Activated T-helper 1 cell treated with anti-CD3 and anti-CD28 coated beads, Interleukin-12 subunit alpha, Interleukin-12 subunit beta, Interleukin-2, Interleukin-4 antibody, amounts not matched to agents 30 ng/mL and 10 ng/mL and 1 ng/mL, durations not matched to agents 14 hours and 24 hours and 36 hours (primary cell): Measurements from ENCODE around the gene USP25. TPM values are rescaled to one million over a fixed set of nuclear protein-coding genes. Genes with fewer than 3 reads are reported as not detected.
"Not testable (repeated sequence)": the region's sequence is repeated elsewhere in the genome, so short reads cannot be mapped to it uniquely, and the experiment has no call there.

Source experiments
- DNase-seq: peaks from one replicate; pipeline ENCODE4 v3.0.0; 2021; ENCODE audit warnings: low spot score
- H3K27ac Mint-ChIP-seq: one replicate; pipeline ENCODE4 v1.8.0; 2021; ENCODE audit warnings: mild to moderate bottlenecking, mixed read lengths
- H3K27me3 Mint-ChIP-seq: one replicate; pipeline ENCODE4 v1.8.0; 2022; ENCODE audit warnings: mild to moderate bottlenecking, moderate library complexity, mixed read lengths; ENCODE audit not compliant: insufficient read depth
- H3K36me3 Mint-ChIP-seq: one replicate; pipeline ENCODE4 v1.8.0; 2021; ENCODE audit warnings: low read depth, mixed read lengths
- H3K4me1 Mint-ChIP-seq: one replicate; pipeline ENCODE4 v1.8.0; 2021; ENCODE audit warnings: low read depth, mixed read lengths
- H3K4me3 Mint-ChIP-seq: one replicate; pipeline ENCODE4 v1.8.0; 2021; ENCODE audit warnings: mild to moderate bottlenecking, moderate library complexity, mixed read lengths
- H3K9me3 Mint-ChIP-seq: one replicate; pipeline ENCODE4 v1.8.0; 2021; ENCODE audit warnings: mixed read lengths
- intact Hi-C: fragments of 100-400 bp; cut with micrococcal nuclease; formaldehyde crosslinking; loops from one replicate; pipeline ENCODE4 v1.15.1; 2024
- total RNA-seq: library from RNA; stranded (reverse); gene quantifications from 2 replicates; pipeline ENCODE4 v1.2.3, GENCODE V29; 2022

USP25 gene
- total RNA-seq, 1 donor from 2014 or later, result 26.8 TPM

DNA sequence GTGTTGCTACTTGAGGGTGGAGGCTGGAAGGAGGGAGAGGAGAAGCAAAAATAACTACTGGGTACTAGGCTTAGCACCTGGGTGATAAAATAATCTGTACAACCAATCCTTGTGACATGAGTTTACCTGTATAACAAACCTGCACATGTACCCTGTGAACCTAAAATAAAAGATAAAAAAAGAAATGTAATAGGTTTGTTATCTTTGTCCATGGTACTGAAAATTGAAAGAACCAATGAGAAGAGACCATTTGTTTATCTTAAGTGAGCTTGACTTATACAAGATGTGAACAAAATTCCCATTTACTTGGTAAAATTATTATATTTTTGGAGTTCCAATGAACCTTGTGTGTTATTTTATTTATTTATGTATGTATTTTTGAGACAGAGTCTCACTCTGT is 11.1 kb upstream of the USP25 start:
- H3K27me3 Mint-ChIP-seq, result peaks cover 11% of the 10 kb centered on the region
- intact Hi-C loops, result no loop called here
- H3K36me3 Mint-ChIP-seq, result no peaks in the 10 kb centered on the region
- H3K4me3 Mint-ChIP-seq, result no peak overlapping the region
- no peaks in the 10 kb centered on the region for H3K9me3 Mint-ChIP-seq
- no peak overlapping the region for H3K27ac Mint-ChIP-seq
- DNase-seq, result no peak
- no peaks in the 10 kb centered on the region for H3K4me1 Mint-ChIP-seq

GRCh38 chr21:15719976-15720375 is 9.8 kb upstream of the USP25 start:
- DNase-seq, result no peak
- Mint-ChIP-seq H3K9me3 (no peaks in the 10 kb centered on the region), H3K27me3 (peaks cover 13% of the 10 kb centered on the region), H3K4me1 (no peaks in the 10 kb centered on the region), H3K27ac (no peak overlapping the region), H3K36me3 (no peaks in the 10 kb centered on the region), H3K4me3 (no peak overlapping the region)
- intact Hi-C loops, result no loop called here

- no peak overlapping the region for H3K4me3 Mint-ChIP-seq
- H3K4me1 Mint-ChIP-seq, result no peaks in the 10 kb centered on the region
- H3K9me3 Mint-ChIP-seq, result no peaks in the 10 kb centered on the region
- intact Hi-C loops, result no loop called here
- H3K36me3 Mint-ChIP-seq, result no peaks in the 10 kb centered on the region
- DNase-seq, result no peak
- no peak overlapping the region for H3K27ac Mint-ChIP-seq
- H3K27me3 Mint-ChIP-seq, result peaks cover 20% of the 10 kb centered on the region
Observed at GRCh38 chr21:15722591-15723324, 7.0 kb upstream of the USP25 start.

- H3K36me3 Mint-ChIP-seq, result no peaks in the 10 kb centered on the region
- H3K4me3 Mint-ChIP-seq, result no peak overlapping the region
- no peak for DNase-seq
- no peak overlapping the region for H3K27ac Mint-ChIP-seq
- H3K9me3 Mint-ChIP-seq, result no peaks in the 10 kb centered on the region
- intact Hi-C loops, result no loop called here
- peaks cover 7% of the 10 kb centered on the region for H3K4me1 Mint-ChIP-seq
- peaks cover 33% of the 10 kb centered on the region for H3K27me3 Mint-ChIP-seq
Observed at GRCh38 chr21:15725949-15726348, 3.8 kb upstream of the USP25 start.

- no peak for DNase-seq
- Mint-ChIP-seq H3K27ac (no peak overlapping the region), H3K36me3 (no peaks in the 10 kb centered on the region), H3K27me3 (peaks cover 33% of the 10 kb centered on the region), H3K9me3 (no peaks in the 10 kb centered on the region), H3K4me3 (no peak overlapping the region), H3K4me1 (peaks cover 28% of the 10 kb centered on the region)
- intact Hi-C loops, result no loop called here
Observed at GRCh38 chr21:15728046-15728445, 1.7 kb upstream of the USP25 start.

DNA sequence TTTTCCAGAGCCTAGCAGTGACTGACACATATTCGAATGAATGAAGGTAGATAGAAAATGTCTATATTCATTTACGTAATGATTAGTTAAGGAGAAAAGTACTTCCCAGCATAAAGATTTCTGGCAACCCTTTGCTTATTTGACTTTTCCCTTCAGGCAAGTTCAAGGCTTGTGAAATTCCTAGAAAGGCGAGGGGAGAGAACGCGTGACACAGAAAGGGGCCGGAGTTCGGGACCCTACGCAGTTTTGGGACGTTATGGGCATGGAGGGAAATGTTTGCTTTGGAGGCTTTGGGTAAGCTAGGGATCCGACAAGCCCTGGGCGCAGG is 472 bp upstream of the USP25 start:
- DNase-seq, result no peak
- Mint-ChIP-seq H3K4me3 (peak overlapping the region; percentile 78), H3K4me1 (peaks cover 35% of the 10 kb centered on the region), H3K27me3 (peaks cover 31% of the 10 kb centered on the region), H3K36me3 (no peaks in the 10 kb centered on the region), H3K27ac (peak overlapping the region; percentile 80), H3K9me3 (no peaks in the 10 kb centered on the region)
- intact Hi-C loops, result loop anchor here (1.0 kb wide), 1 partner anchor 1346 kb away; the partner anchor contains the start of gene HSPA13

DNA sequence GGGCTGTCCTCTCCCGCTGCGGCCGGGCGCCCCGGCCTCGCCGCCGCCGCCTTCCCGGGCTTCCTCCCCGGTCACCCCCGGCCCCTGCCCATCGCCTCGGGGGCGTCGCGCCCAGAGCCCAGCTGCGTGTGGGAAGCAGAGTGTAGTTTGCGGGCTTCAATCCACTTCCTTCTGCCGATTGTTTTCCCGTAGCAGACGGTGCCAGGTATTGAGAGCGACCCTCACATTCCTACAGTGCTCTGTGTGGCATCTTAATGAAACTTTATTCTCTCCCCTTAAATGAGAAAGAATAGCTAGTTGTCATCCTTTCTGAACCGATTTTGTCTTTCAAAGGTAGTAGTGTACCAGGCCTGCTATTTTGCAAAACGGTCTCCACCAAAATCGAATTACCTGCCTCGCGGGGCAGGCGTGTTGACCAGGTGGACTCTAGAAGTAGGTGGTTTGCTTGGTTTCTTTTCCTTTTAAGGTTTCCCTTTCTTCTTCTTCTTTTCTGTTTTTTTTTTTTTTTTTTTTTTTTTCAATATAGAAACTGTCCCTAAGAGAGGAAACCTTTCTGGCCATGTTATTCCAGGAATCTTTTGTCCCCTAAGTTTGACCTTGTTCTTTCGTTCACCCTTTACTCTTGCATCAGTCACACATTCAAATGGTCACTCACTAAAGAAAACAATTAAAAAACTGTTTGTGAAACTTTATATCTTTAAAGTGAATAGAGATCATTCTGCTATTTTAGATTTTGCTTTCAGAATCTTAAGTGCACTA is 881 bp downstream of the USP25 start:
- no peaks in the 10 kb centered on the region for H3K36me3 Mint-ChIP-seq
- peaks cover 47% of the 10 kb centered on the region for H3K4me1 Mint-ChIP-seq
- no peaks in the 10 kb centered on the region for H3K9me3 Mint-ChIP-seq
- DNase-seq, result no peak
- peak overlapping the region; percentile 91 for H3K27ac Mint-ChIP-seq
- intact Hi-C loops, result loop anchor here (5.0 to 10.0 kb wide), 7 partner anchors 47 to 1882 kb away; partner anchors contain the start of gene BTG3
- peaks cover 26% of the 10 kb centered on the region for H3K27me3 Mint-ChIP-seq
- H3K4me3 Mint-ChIP-seq, result peak overlapping the region; percentile 93

DNA sequence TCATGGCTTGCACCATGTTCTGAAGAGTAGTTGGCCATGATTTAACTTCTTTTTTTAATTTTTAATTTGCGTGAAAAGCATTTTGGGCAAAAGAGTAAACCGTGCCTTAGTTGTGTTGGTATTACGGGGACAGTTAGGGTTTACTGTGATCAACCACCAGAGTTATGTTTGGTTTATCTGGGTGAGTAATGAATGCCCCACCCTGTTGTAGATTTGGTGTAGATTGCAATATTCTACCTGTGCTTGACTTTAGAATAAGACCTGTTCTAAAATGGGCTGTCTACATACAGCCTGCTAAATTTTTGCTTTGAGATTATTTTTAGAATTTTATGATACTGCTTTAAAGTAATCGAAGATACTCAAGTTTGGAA is 1.4 kb downstream of the USP25 start:
- intact Hi-C loops, result loop anchor here (5.0 to 10.0 kb wide), 7 partner anchors 46 to 1881 kb away; partner anchors contain the start of gene BTG3
- no peaks in the 10 kb centered on the region for H3K36me3 Mint-ChIP-seq
- peaks cover 53% of the 10 kb centered on the region for H3K4me1 Mint-ChIP-seq
- peak overlapping the region; percentile 93 for H3K4me3 Mint-ChIP-seq
- peak overlapping the region; percentile 91 for H3K27ac Mint-ChIP-seq
- no peak for DNase-seq
- H3K9me3 Mint-ChIP-seq, result no peaks in the 10 kb centered on the region
- peaks cover 21% of the 10 kb centered on the region for H3K27me3 Mint-ChIP-seq

DNA sequence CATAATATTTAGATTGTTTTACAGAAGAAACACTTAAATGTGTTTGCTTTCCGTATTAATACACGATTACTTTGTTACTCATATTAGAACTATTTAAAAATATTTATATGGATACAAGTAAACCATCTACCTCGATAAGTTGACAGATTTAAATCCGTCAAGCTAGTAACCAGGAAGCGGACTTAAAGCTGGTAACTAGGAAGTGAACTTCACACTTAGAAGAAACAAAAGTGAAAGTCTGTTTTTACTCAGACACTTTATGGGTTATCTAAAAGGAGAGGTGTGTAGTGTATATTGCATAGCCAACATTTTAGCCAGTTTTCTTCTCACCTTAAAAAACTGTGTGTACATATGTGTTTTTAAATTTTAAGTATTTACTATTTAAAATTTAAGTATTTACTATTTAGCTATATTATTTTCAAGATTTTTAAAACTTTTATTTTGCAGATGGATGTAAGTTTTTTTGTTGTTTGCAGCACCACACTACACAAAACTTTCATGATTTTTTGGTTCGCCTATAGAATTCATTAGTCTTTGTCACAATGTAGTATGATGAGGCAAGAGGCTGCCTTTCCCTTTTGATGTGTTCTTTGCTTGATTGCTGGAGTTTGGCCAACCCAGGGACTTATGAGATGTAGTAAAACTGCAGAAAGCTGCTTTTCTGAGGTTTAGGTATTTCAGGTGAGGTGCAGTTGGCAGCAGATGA is 2.7 kb downstream of the USP25 start:
- Mint-ChIP-seq H3K4me1 (peaks cover 62% of the 10 kb centered on the region), H3K9me3 (no peaks in the 10 kb centered on the region), H3K27me3 (peaks cover 15% of the 10 kb centered on the region), H3K4me3 (peak overlapping the region; percentile 93), H3K27ac (peak overlapping the region; percentile 79), H3K36me3 (peaks cover 2% of the 10 kb centered on the region)
- no peak for DNase-seq
- intact Hi-C loops, result loop anchor here (1.0 to 10.0 kb wide), 10 partner anchors 45 to 1880 kb away; partner anchors contain the start of genes BTG3, NRIP1 and SAMSN1

DNA sequence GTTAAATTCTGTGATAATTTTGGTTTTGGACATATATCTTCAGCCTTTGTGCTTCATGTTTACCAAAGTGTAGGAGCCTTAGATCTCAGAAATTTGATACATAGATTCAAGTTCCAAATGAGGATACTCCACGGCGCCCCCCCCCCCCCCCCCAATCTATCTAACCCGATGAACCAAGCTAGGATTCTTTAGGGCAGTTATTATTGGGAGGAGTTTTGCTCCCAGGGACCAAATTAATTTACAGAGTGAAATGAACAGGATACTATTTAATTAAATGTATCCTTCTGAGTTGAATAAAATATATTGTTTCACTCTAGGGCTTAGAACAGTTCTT is 3.2 kb downstream of the USP25 start:
- DNase-seq, result no peak
- H3K36me3 Mint-ChIP-seq, result peaks cover 2% of the 10 kb centered on the region
- H3K9me3 Mint-ChIP-seq, result no peaks in the 10 kb centered on the region
- H3K27ac Mint-ChIP-seq, result peak overlapping the region; percentile 71
- intact Hi-C loops, result loop anchor here (1.0 to 10.0 kb wide), 11 partner anchors 30 to 1879 kb away; partner anchors contain the start of genes BTG3, NRIP1 and SAMSN1
- peak overlapping the region; percentile 64 for H3K4me3 Mint-ChIP-seq
- H3K27me3 Mint-ChIP-seq, result peaks cover 13% of the 10 kb centered on the region
- peaks cover 68% of the 10 kb centered on the region for H3K4me1 Mint-ChIP-seq

DNA sequence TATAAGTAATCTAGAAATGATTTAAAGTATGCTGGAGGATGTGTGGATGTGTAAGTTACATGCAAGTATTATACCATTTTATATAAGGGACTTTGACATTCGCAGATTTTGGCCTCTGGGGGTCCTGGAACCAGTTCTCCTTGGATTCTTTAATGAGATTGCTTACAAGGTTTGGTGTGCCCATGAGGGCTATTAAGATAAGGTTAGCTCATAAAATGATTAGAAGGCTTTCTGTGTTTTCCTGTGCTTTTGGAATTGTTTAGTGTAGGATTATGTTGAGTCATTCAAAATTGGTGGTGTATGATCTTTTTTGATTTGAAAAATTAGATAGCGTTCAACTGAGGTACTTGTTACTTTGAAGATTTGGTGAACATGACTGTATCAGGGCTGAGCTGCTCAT is 5.6 kb downstream of the USP25 start:
- intact Hi-C loops, result loop anchor here (10.0 kb wide), 1 partner anchor 1211 kb away; no protein-coding TSS in a partner anchor
- Mint-ChIP-seq H3K9me3 (no peaks in the 10 kb centered on the region), H3K27me3 (peaks cover 1% of the 10 kb centered on the region), H3K4me3 (no peak overlapping the region), H3K4me1 (peaks cover 85% of the 10 kb centered on the region), H3K36me3 (peaks cover 2% of the 10 kb centered on the region), H3K27ac (no peak overlapping the region)
- DNase-seq, result no peak

GRCh38 chr21:15735931-15736330 is 6.1 kb downstream of the USP25 start:
- H3K9me3 Mint-ChIP-seq, H3K27me3 Mint-ChIP-seq, H3K4me3 Mint-ChIP-seq, DNase-seq, H3K27ac Mint-ChIP-seq, H3K36me3 Mint-ChIP-seq: not testable (repeated sequence)
- peaks cover 85% of the 10 kb centered on the region for H3K4me1 Mint-ChIP-seq
- intact Hi-C loops, result loop anchor here (10.0 kb wide), 1 partner anchor 1211 kb away; no protein-coding TSS in a partner anchor

- H3K9me3 Mint-ChIP-seq, H3K4me3 Mint-ChIP-seq, H3K27me3 Mint-ChIP-seq, DNase-seq, H3K27ac Mint-ChIP-seq: not testable (repeated sequence)
- Mint-ChIP-seq H3K4me1 (peaks cover 72% of the 10 kb centered on the region), H3K36me3 (peaks cover 14% of the 10 kb centered on the region)
- intact Hi-C loops, result loop anchor here (10.0 kb wide), 1 partner anchor 1214 kb away; no protein-coding TSS in a partner anchor
Observed at GRCh38 chr21:15738779-15739178, 9.0 kb downstream of the USP25 start.
